Activated T-cell treated with anti-CD3 and anti-CD28 coated beads for 24 hours (primary cell): ENCODE measurements around the gene FKBP1B.
"Not testable (repeated sequence)": the region's sequence is repeated elsewhere in the genome, so short reads cannot be mapped to it uniquely, and the experiment has no call there.

Experiments
- DNase-seq: peaks from one replicate; pipeline ENCODE4 v3.0.0-alpha.2; 2020; ENCODE audit warnings: low read depth

The FKBP1B gene

GRCh38 chr2:24072259-24072658, 22.7 kb downstream of the FKBP1B start:
- DNase-seq, result no peak

GRCh38 chr2:24073816-24074215, 24.3 kb downstream of the FKBP1B start:
- DNase-seq, result no peak

- DNase-seq, result no peak
Observed at GRCh38 chr2:24075259-24075658, 25.7 kb downstream of the FKBP1B start.

GRCh38 chr2:24075915-24076848, 26.6 kb downstream of the FKBP1B start, which contains the start of gene SF3B6:
Gene SF3B6, minus strand, starts transcription at chr2:24076326. Its CDS starts 97 bp downstream, at chr2:24076229.
- DNase-seq, result peak; percentile 98

GRCh38 chr2:24076849-24077534, 27.5 kb downstream of the FKBP1B start:
- no peak for DNase-seq

- DNase-seq, result no peak
Observed at GRCh38 chr2:24077535-24077877, 28.0 kb downstream of the FKBP1B start.

- DNase-seq, result no peak
Observed at GRCh38 chr2:24077879-24078278, 28.3 kb downstream of the FKBP1B start.

GRCh38 chr2:24080701-24081100, 31.2 kb downstream of the FKBP1B start:
- DNase-seq, result no peak

GRCh38 chr2:24082787-24083566, 33.4 kb downstream of the FKBP1B start:
- no peak for DNase-seq

- peak; percentile 6 for DNase-seq
Observed at GRCh38 chr2:24083567-24084385, 34.2 kb downstream of the FKBP1B start.

- DNase-seq, result peak; percentile 72
Observed at GRCh38 chr2:24084386-24085199, 35.1 kb downstream of the FKBP1B start, which contains the start of gene TP53I3. Gene TP53I3, minus strand, starts transcription at chr2:24084834. Its CDS starts 508 bp downstream, at chr2:24084326.

GRCh38 chr2:24085200-24085489, 35.6 kb downstream of the FKBP1B start:
- no peak for DNase-seq

- no peak for DNase-seq
Observed at GRCh38 chr2:24086241-24086640, 36.7 kb downstream of the FKBP1B start.

GRCh38 chr2:24087032-24087431, 37.5 kb downstream of the FKBP1B start:
- no peak for DNase-seq

GRCh38 chr2:24088821-24089359, 39.3 kb downstream of the FKBP1B start:
- DNase-seq, result no peak

GRCh38 chr2:24093270-24093669, 43.7 kb downstream of the FKBP1B start:
- DNase-seq, result not testable (repeated sequence)

- DNase-seq, result not testable (repeated sequence)
Observed at GRCh38 chr2:24095171-24095677, 45.7 kb downstream of the FKBP1B start.

GRCh38 chr2:24100732-24101131, 51.2 kb downstream of the FKBP1B start:
- DNase-seq, result not testable (repeated sequence)

GRCh38 chr2:24101992-24102391, 52.5 kb downstream of the FKBP1B start:
- no peak for DNase-seq

GRCh38 chr2:24102677-24103076, 53.1 kb downstream of the FKBP1B start:
- no peak for DNase-seq
